Uterus (tissue), 2 donors: ENCODE data around the gene ZFP90.

Source experiments
- POLR2A ChIP-seq, 2 donors: fragments of 450-650 bp; IDR thresholded peaks; one replicate each; pipeline ENCODE4 v1.6.1; 2016; ENCODE audit warnings: antibody characterized with exemption in 2 of 2, mild to moderate bottlenecking in 1 of 2, moderate library complexity in 1 of 2
- TF ChIP-seq, protein P1 (sequence below), 4 experiments: fragments of 200-600 bp in 2 of 4; fragments of 450-650 bp in 2 of 4; sonication (generic) in 2 of 4; IDR thresholded peaks; one replicate each; pipeline ENCODE4 v1.5.1; 2016 to 2019; ENCODE audit warnings: antibody characterized with exemption in 4 of 4, mild to moderate bottlenecking in 2 of 4, moderate library complexity in 1 of 4

DNA sequence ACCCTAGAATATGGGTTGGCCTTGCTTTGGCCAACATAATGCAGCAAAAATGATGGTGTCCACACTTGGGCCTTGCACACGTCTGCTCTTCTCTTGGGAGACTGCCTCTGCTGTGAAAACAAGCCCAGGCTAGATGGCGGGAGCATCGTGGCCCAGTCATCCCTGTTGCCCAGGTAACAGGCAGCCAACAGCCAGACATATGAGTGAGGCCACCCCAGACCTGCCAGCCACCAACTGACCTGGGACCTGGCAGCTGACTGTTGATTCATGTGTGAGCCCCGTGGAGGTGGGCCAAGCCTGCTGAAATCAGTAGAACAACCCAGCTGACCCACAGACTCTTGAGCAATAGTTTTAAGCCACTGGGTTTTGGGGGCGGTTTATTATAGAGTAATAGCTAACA is 66.7 kb downstream of the ZFP90 start:
- TF ChIP-seq, protein P1, sequence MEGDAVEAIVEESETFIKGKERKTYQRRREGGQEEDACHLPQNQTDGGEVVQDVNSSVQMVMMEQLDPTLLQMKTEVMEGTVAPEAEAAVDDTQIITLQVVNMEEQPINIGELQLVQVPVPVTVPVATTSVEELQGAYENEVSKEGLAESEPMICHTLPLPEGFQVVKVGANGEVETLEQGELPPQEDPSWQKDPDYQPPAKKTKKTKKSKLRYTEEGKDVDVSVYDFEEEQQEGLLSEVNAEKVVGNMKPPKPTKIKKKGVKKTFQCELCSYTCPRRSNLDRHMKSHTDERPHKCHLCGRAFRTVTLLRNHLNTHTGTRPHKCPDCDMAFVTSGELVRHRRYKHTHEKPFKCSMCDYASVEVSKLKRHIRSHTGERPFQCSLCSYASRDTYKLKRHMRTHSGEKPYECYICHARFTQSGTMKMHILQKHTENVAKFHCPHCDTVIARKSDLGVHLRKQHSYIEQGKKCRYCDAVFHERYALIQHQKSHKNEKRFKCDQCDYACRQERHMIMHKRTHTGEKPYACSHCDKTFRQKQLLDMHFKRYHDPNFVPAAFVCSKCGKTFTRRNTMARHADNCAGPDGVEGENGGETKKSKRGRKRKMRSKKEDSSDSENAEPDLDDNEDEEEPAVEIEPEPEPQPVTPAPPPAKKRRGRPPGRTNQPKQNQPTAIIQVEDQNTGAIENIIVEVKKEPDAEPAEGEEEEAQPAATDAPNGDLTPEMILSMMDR (IDR thresholded peaks at IDR 0.05): no peak
- no peak for TF ChIP-seq POLR2A (IDR thresholded peaks at IDR 0.05)
